ENCODE measurements around the gene TMEM106A.

TMEM106A gene

GRCh38 chr17:43216762-43217613 lies 5.3 kb downstream of the TMEM106A start:
- no peak for DNase-seq (ENCODE audit: low read depth)
- H3K4me3 ChIP-seq (ENCODE audit: low read length) = no peak overlapping the region
- no peak for TF ChIP-seq CTCF (IDR thresholded peaks at IDR 0.05; ENCODE audit: insufficient read depth, low read depth, low read length, missing control alignments)

DNA sequence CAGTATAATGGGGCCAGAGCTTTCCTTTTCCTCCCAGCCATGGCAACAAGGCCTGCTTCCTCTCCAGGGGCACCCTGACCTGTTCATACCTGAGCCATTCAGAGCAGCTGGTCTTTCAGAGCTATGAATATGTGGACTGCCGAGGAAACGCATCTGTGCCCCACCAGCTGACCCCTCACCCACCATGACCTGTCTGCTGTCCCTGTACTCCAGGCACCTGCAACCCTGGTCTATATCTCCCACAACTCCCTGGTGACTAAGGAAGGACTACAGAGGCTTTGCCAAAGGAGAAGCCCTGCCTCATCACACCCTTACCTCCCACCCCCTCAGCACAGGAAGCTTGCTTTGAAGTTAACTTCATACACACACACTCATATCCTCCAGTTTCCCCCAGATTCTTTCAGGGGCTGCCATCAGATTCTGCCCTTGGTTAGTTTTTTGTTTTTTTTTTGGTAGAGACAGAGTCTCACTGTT lies 6.0 kb downstream of the TMEM106A start:
- no peak for DNase-seq (ENCODE audit: low read depth)
- no peak for TF ChIP-seq CTCF (IDR thresholded peaks at IDR 0.05; ENCODE audit: insufficient read depth, low read depth, low read length, missing control alignments)
- no peak overlapping the region for H3K4me3 ChIP-seq (ENCODE audit: low read length)

DNA sequence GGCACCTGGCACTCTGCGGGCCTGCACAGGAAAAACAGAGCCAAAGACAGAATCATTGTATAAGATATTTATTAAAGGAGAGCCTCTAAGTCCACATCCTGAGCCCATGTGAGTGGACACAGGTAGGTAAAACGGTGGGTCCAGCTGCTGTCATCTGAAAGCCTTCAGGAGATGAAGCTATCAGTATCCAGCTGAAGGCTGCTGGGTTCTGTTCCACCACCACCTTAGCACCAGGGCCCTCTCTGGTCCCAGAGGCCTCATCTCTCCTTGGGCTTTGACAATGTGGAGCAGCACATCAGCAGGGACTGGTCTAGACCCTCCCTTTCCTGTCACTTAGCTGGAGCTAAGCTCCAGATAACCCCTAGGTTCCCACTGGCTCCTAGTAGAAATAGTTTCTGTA lies 7.3 kb downstream of the TMEM106A start:
- H3K4me3 ChIP-seq (ENCODE audit: low read length) = no peak overlapping the region
- TF ChIP-seq CTCF (IDR thresholded peaks at IDR 0.05; ENCODE audit: insufficient read depth, low read depth, low read length, missing control alignments) = no peak
- no peak for DNase-seq (ENCODE audit: low read depth)

DNA sequence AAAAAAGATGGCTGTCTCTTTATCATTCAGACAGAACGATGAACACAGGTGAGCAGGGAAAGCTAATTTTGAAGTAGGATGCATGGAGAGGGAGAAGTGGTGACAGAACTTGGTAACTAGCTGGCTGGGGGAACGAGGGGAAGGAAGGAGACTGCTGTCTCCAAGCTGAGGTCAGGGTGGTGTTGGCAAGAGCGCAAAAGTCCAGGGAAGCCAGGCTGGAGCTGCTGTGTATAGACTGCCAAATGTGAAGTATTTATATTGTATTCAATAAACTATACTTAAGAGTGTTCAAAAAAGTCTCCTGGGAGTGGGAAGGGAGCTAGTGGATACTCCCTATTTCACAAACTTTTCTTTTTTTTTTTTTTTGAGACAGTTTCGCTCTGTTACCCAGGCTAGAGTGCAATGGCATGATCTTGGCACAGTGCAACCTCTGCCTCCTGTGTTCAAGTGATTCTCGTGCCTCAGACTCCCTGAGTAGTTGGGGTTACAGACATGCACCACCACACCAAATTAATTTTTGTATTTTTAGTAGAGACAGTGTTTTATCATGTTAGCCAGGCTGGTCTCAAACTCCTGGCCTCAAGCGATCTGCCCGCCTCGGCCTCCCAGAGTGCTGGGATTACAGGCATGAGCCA lies 8.2 kb downstream of the TMEM106A start:
- no peak for TF ChIP-seq CTCF (IDR thresholded peaks at IDR 0.05; ENCODE audit: insufficient read depth, low read depth, low read length, missing control alignments)
- H3K4me3 ChIP-seq (ENCODE audit: low read length) = no peak overlapping the region
- DNase-seq (ENCODE audit: low read depth) = no peak

- no peak overlapping the region for H3K4me3 ChIP-seq (ENCODE audit: low read length)
- no peak for DNase-seq (ENCODE audit: low read depth)
- no peak for TF ChIP-seq CTCF (IDR thresholded peaks at IDR 0.05; ENCODE audit: insufficient read depth, low read depth, low read length, missing control alignments)
Measured at GRCh38 chr17:43220511-43221125, 8.9 kb downstream of the TMEM106A start.

- no peak for TF ChIP-seq CTCF (IDR thresholded peaks at IDR 0.05; ENCODE audit: insufficient read depth, low read depth, low read length, missing control alignments)
- DNase-seq (ENCODE audit: low read depth) = no peak
Measured at GRCh38 chr17:43224146-43224705, 12.6 kb downstream of the TMEM106A start.

More at GRCh38 chr17:43224146-43224705, 12.6 kb downstream of the TMEM106A start:
- no peak overlapping the region for H3K4me3 ChIP-seq (ENCODE audit: low read length)
